CD4-positive, alpha-beta memory T cell (primary cell): ENCODE results near the gene MEIS2. TPM values are rescaled to one million over a fixed set of nuclear protein-coding genes. Genes with fewer than 3 reads are reported as not detected.

Experiments
- CTCF ChIA-PET: fragments of 350-600 bp; sonication (Branson Sonifier 250); formaldehyde crosslinking; loops from one replicate; lab custom pipeline; 2021; ENCODE audit warnings: inconsistent platforms; ENCODE audit not compliant: partially characterized antibody; lab: Charles Lee
- POLR2A ChIA-PET: fragments of 350-600 bp; sonication (Branson Sonifier 250); formaldehyde crosslinking; loops from one replicate; lab custom pipeline; 2021; ENCODE audit not compliant: partially characterized antibody; lab: Charles Lee
- DNase-seq, 5 donors: peaks; one replicate each; pipeline versions ENCODE4 v3.0.0 to v3.0.0-alpha.2; 2020 to 2022; ENCODE audit warnings: mixed read lengths in 1 of 5
- H3K27ac ChIP-seq: one replicate; pipeline ENCODE4 v1.7.0; 2013; ENCODE audit warnings: low read depth, low read length
- H3K27me3 ChIP-seq: 2 replicates; pipeline ENCODE4 v1.7.0; 2013; ENCODE audit warnings: mild to moderate bottlenecking, low read length, moderate library complexity; ENCODE audit not compliant: insufficient read depth
- H3K36me3 ChIP-seq: 2 replicates; pipeline ENCODE4 v1.7.0; 2013; ENCODE audit warnings: mild to moderate bottlenecking, low read length, moderate library complexity; ENCODE audit not compliant: insufficient read depth
- H3K4me1 ChIP-seq: 2 replicates; pipeline ENCODE4 v1.7.0; 2013; ENCODE audit warnings: mild to moderate bottlenecking, low read length, moderate library complexity; ENCODE audit not compliant: insufficient read depth
- H3K4me3 ChIP-seq, 2 donors: one replicate each; pipeline ENCODE4 v1.7.0; 2013; ENCODE audit warnings: low read length in 2 of 2, mild to moderate bottlenecking in 1 of 2
- H3K9me3 ChIP-seq, 2 donors: one replicate each; pipeline ENCODE4 v1.7.0; 2013; ENCODE audit warnings: low read length in 2 of 2, control low read depth in 1 of 2; ENCODE audit not compliant: control insufficient read depth in 1 of 2
- H3K27ac Mint-ChIP-seq, 7 donors: one replicate each; pipeline ENCODE4 v1.8.0; 2020 to 2021; ENCODE audit warnings: mixed read lengths in 7 of 7, mild to moderate bottlenecking in 6 of 7, inconsistent platforms in 3 of 7, moderate library complexity in 3 of 7
- H3K27me3 Mint-ChIP-seq, 2 donors: one replicate each; pipeline ENCODE4 v1.8.0; 2020 to 2021; ENCODE audit warnings: mixed read lengths in 2 of 2
- H3K36me3 Mint-ChIP-seq, 2 donors: one replicate each; pipeline ENCODE4 v1.8.0; 2020 to 2021; ENCODE audit warnings: mixed read lengths in 2 of 2, inconsistent platforms in 1 of 2, mild to moderate bottlenecking in 1 of 2
- H3K4me1 Mint-ChIP-seq, 4 donors: one replicate each; pipeline ENCODE4 v1.8.0; 2020 to 2021; ENCODE audit warnings: mixed read lengths in 4 of 4, mild to moderate bottlenecking in 1 of 4
- H3K4me3 Mint-ChIP-seq, 8 donors: one replicate each; pipeline ENCODE4 v1.8.0; 2020 to 2021; ENCODE audit warnings: mixed read lengths in 8 of 8, mild to moderate bottlenecking in 7 of 8, moderate library complexity in 6 of 8, inconsistent platforms in 3 of 8
- H3K9me3 Mint-ChIP-seq, 8 donors: one replicate each; pipeline ENCODE4 v1.8.0; 2020 to 2021; ENCODE audit warnings: mixed read lengths in 8 of 8, mild to moderate bottlenecking in 5 of 8, inconsistent platforms in 3 of 8, moderate library complexity in 1 of 8
- intact Hi-C: fragments of 100-400 bp; cut with micrococcal nuclease; formaldehyde crosslinking; loops from one replicate; pipeline ENCODE4 v1.15.1; 2023
- polyA plus RNA-seq, 2 donors: library from polyadenylated mRNA; unstranded; fragments of 300-500 nt; fragmentation: Illumina TruSeq; gene quantifications; one replicate each; pipeline ENCODE4 v1.2.3, GENCODE V29; 2021
- total RNA-seq, 2 experiments: library from RNA; stranded (reverse); gene quantifications; one replicate each; pipeline ENCODE4 v1.2.3, GENCODE V29; 2021

MEIS2 gene
- total and polyA plus RNA-seq, 4 experiments from 2014 or later, result not detected

GRCh38 chr15:36904715-36905114, 195.6 kb downstream of the MEIS2 start:
- no peak overlapping the region for H3K27ac ChIP-seq
- H3K4me1 Mint-ChIP-seq, result no peaks in the 10 kb centered on the region
- no peaks in the 10 kb centered on the region for H3K4me1 ChIP-seq
- no peak overlapping the region for H3K4me3 Mint-ChIP-seq
- H3K36me3 Mint-ChIP-seq, result no peaks in the 10 kb centered on the region
- CTCF ChIA-PET, result no interaction called here
- peaks cover 0 to 2% of the 10 kb centered on the region in 2 donors for H3K27me3 Mint-ChIP-seq
- DNase-seq, result no peak
- no peak overlapping the region for H3K27ac Mint-ChIP-seq
- intact Hi-C loops, result loop anchor here (10.0 kb wide), 1 partner anchor 70 kb away; no protein-coding TSS in a partner anchor
- no peaks in the 10 kb centered on the region for H3K27me3 ChIP-seq
- H3K9me3 ChIP-seq, result no peaks in the 10 kb centered on the region
- H3K9me3 Mint-ChIP-seq, result no peaks in the 10 kb centered on the region
- no peak overlapping the region for H3K4me3 ChIP-seq
- H3K36me3 ChIP-seq, result no peaks in the 10 kb centered on the region
- POLR2A ChIA-PET, result no interaction called here

GRCh38 chr15:36903922-36904556, 196.3 kb downstream of the MEIS2 start:
- H3K36me3 ChIP-seq, result no peaks in the 10 kb centered on the region
- intact Hi-C loops, result loop anchor here (10.0 kb wide), 1 partner anchor 69 kb away; no protein-coding TSS in a partner anchor
- H3K36me3 Mint-ChIP-seq, result no peaks in the 10 kb centered on the region
- POLR2A ChIA-PET, result no interaction called here
- H3K4me3 ChIP-seq, result no peak overlapping the region
- no peaks in the 10 kb centered on the region for H3K9me3 Mint-ChIP-seq
- no peaks in the 10 kb centered on the region for H3K4me1 Mint-ChIP-seq
- H3K27me3 Mint-ChIP-seq, result peaks cover 0 to 2% of the 10 kb centered on the region in 2 donors
- H3K27ac Mint-ChIP-seq, result no peak overlapping the region
- H3K4me3 Mint-ChIP-seq, result no peak overlapping the region
- H3K4me1 ChIP-seq, result no peaks in the 10 kb centered on the region
- no peak for DNase-seq
- CTCF ChIA-PET, result no interaction called here
- no peak overlapping the region for H3K27ac ChIP-seq
- no peaks in the 10 kb centered on the region for H3K9me3 ChIP-seq
- H3K27me3 ChIP-seq, result no peaks in the 10 kb centered on the region

- Mint-ChIP-seq H3K27ac (no peak overlapping the region), H3K36me3 (no peaks in the 10 kb centered on the region), H3K27me3 (peaks cover 2 to 3% of the 10 kb centered on the region in 2 donors), H3K4me3 (no peak overlapping the region), H3K4me1 (no peaks in the 10 kb centered on the region), H3K9me3 (no peaks in the 10 kb centered on the region)
- POLR2A ChIA-PET, result no interaction called here
- no peaks in the 10 kb centered on the region for H3K4me1 ChIP-seq
- no peaks in the 10 kb centered on the region for H3K36me3 ChIP-seq
- H3K27me3 ChIP-seq, result no peaks in the 10 kb centered on the region
- CTCF ChIA-PET, result no interaction called here
- intact Hi-C loops, result loop anchor here (10.0 kb wide), 1 partner anchor 68 kb away; no protein-coding TSS in a partner anchor
- no peaks in the 10 kb centered on the region for H3K9me3 ChIP-seq
- DNase-seq, result no peak
- H3K27ac ChIP-seq, result no peak overlapping the region
- no peak overlapping the region for H3K4me3 ChIP-seq
Measured at GRCh38 chr15:36903195-36903594, 197.2 kb downstream of the MEIS2 start.

GRCh38 chr15:36901012-36901411, 199.3 kb downstream of the MEIS2 start:
- no peak overlapping the region for H3K4me3 Mint-ChIP-seq
- H3K36me3 Mint-ChIP-seq, result no peaks in the 10 kb centered on the region
- POLR2A ChIA-PET, result no interaction called here
- H3K9me3 Mint-ChIP-seq, result no peaks in the 10 kb centered on the region
- Histone ChIP-seq H3K27me3 (no peaks in the 10 kb centered on the region), H3K4me3 (no peak overlapping the region), H3K36me3 (no peaks in the 10 kb centered on the region), H3K4me1 (no peaks in the 10 kb centered on the region), H3K27ac (no peak overlapping the region), H3K9me3 (no peaks in the 10 kb centered on the region)
- no peak overlapping the region for H3K27ac Mint-ChIP-seq
- H3K4me1 Mint-ChIP-seq, result no peaks in the 10 kb centered on the region
- DNase-seq, result no peak
- CTCF ChIA-PET, result interaction anchor here (1.2 kb wide), 1 partner anchor 18 kb away, joined by 5 read pairs; no protein-coding TSS in a partner anchor
- intact Hi-C loops, result loop anchor here (10.0 kb wide), 1 partner anchor 66 kb away; no protein-coding TSS in a partner anchor
- peaks cover 3 to 5% of the 10 kb centered on the region in 2 donors for H3K27me3 Mint-ChIP-seq

- no peaks in the 10 kb centered on the region for H3K4me1 ChIP-seq
- Mint-ChIP-seq H3K4me1 (no peaks in the 10 kb centered on the region), H3K27ac (no peak overlapping the region), H3K36me3 (no peaks in the 10 kb centered on the region), H3K9me3 (peaks cover 0 to 4% (median 0%) of the 10 kb centered on the region in 8 donors), H3K4me3 (no peak overlapping the region), H3K27me3 (peaks cover 3 to 7% of the 10 kb centered on the region in 2 donors)
- ChIA-PET POLR2A (no interaction called here), CTCF (no interaction called here)
- no peaks in the 10 kb centered on the region for H3K9me3 ChIP-seq
- DNase-seq, result no peak
- H3K36me3 ChIP-seq, result no peaks in the 10 kb centered on the region
- intact Hi-C loops, result loop anchor here (10.0 kb wide), 1 partner anchor 65 kb away; no protein-coding TSS in a partner anchor
- no peaks in the 10 kb centered on the region for H3K27me3 ChIP-seq
- H3K4me3 ChIP-seq, result no peak overlapping the region
- H3K27ac ChIP-seq, result no peak overlapping the region
Measured at GRCh38 chr15:36899696-36900095, 200.7 kb downstream of the MEIS2 start.

GRCh38 chr15:36898536-36899126, 201.7 kb downstream of the MEIS2 start:
- H3K4me3 ChIP-seq, result no peak overlapping the region
- peaks cover 0 to 5% (median 0%) of the 10 kb centered on the region in 8 donors for H3K9me3 Mint-ChIP-seq
- H3K27me3 ChIP-seq, result no peaks in the 10 kb centered on the region
- intact Hi-C loops, result no loop called here
- no peaks in the 10 kb centered on the region for H3K4me1 Mint-ChIP-seq
- no peaks in the 10 kb centered on the region for H3K36me3 Mint-ChIP-seq
- H3K27ac ChIP-seq, result no peak overlapping the region
- CTCF ChIA-PET, result no interaction called here
- peaks cover 1 to 7% of the 10 kb centered on the region in 2 donors for H3K27me3 Mint-ChIP-seq
- H3K9me3 ChIP-seq, result no peaks in the 10 kb centered on the region
- POLR2A ChIA-PET, result no interaction called here
- H3K4me1 ChIP-seq, result no peaks in the 10 kb centered on the region
- H3K27ac Mint-ChIP-seq, result no peak overlapping the region
- no peaks in the 10 kb centered on the region for H3K36me3 ChIP-seq
- no peak for DNase-seq
- no peak overlapping the region for H3K4me3 Mint-ChIP-seq

GRCh38 chr15:36897834-36898233, 202.5 kb downstream of the MEIS2 start:
- Mint-ChIP-seq H3K4me3 (peak overlapping the region in 1 of 8 donors; percentile 9), H3K36me3 (no peaks in the 10 kb centered on the region), H3K9me3 (peaks cover 0 to 5% (median 0%) of the 10 kb centered on the region in 8 donors), H3K27me3 (peaks cover 1 to 7% of the 10 kb centered on the region in 2 donors), H3K27ac (no peak overlapping the region), H3K4me1 (no peaks in the 10 kb centered on the region)
- H3K4me1 ChIP-seq, result no peaks in the 10 kb centered on the region
- no peaks in the 10 kb centered on the region for H3K9me3 ChIP-seq
- intact Hi-C loops, result no loop called here
- ChIA-PET CTCF (no interaction called here), POLR2A (no interaction called here)
- no peak overlapping the region for H3K4me3 ChIP-seq
- H3K27ac ChIP-seq, result no peak overlapping the region
- DNase-seq, result no peak
- H3K36me3 ChIP-seq, result no peaks in the 10 kb centered on the region
- no peaks in the 10 kb centered on the region for H3K27me3 ChIP-seq
